Esophagus (tissue), 2 donors: ENCODE measurements around the gene EP300. TPM values are rescaled to one million over a fixed set of nuclear protein-coding genes. Genes with fewer than 3 reads are reported as not detected.
"Not testable (repeated sequence)": the region's sequence is repeated elsewhere in the genome, so short reads cannot be mapped to it uniquely, and the experiment has no call there.

ENCODE experiments used
- H3K27ac ChIP-seq, 2 donors: one replicate each; pipeline ENCODE4 v1.5.1; 2013; ENCODE audit warnings: low read depth in 2 of 2, mild to moderate bottlenecking in 2 of 2, inconsistent platforms in 1 of 2, low read length in 1 of 2, moderate library complexity in 1 of 2
- H3K27me3 ChIP-seq, 2 donors: one replicate each; pipeline ENCODE4 v1.6.1; 2013; ENCODE audit warnings: low read length in 2 of 2, control low read depth in 1 of 2, mild to moderate bottlenecking in 1 of 2; ENCODE audit not compliant: insufficient read depth in 2 of 2, control insufficient read depth in 1 of 2
- H3K36me3 ChIP-seq, 2 donors: one replicate each; pipeline ENCODE4 v1.6.1; 2013; ENCODE audit warnings: low read length in 1 of 2; ENCODE audit not compliant: control insufficient read depth in 2 of 2, insufficient read depth in 2 of 2
- H3K4me1 ChIP-seq, 2 donors: one replicate each; pipeline ENCODE4 v1.6.1; 2013; ENCODE audit warnings: low read length in 1 of 2; ENCODE audit not compliant: control insufficient read depth in 2 of 2, insufficient read depth in 2 of 2
- H3K4me3 ChIP-seq, 2 donors: one replicate each; pipeline ENCODE4 v1.5.1; 2013; ENCODE audit warnings: low read length in 2 of 2, mild to moderate bottlenecking in 2 of 2, low read depth in 1 of 2, moderate library complexity in 1 of 2
- H3K9me3 ChIP-seq, 2 donors: one replicate each; pipeline ENCODE4 v1.6.1; 2013; ENCODE audit warnings: mild to moderate bottlenecking in 2 of 2, low read depth in 1 of 2, low read length in 1 of 2, moderate library complexity in 1 of 2; ENCODE audit not compliant: control insufficient read depth in 2 of 2, insufficient read depth in 1 of 2
- WGBS, 2 donors: extraction: QIAGEN DNeasy Blood & Tissue Kit; methylation state at CpG; one replicate each; pipeline ENCODE4 v1.1.7; 2013; 5-methylcytosine and 5-hydroxymethylcytosine counted together
- polyA plus RNA-seq, 2 donors: library from polyadenylated mRNA; stranded (reverse); fragments of 200-250 nt; gene quantifications; one replicate each; pipeline ENCODE4 v1.2.3, GENCODE V29; 2013
- donor health status: healthy with polysubstance abuse.
- donor health status: Bipolar disorder and iron deficiency.

EP300 gene
- polyA plus RNA-seq, 2 donors = 11.6 to 13.7 TPM

DNA sequence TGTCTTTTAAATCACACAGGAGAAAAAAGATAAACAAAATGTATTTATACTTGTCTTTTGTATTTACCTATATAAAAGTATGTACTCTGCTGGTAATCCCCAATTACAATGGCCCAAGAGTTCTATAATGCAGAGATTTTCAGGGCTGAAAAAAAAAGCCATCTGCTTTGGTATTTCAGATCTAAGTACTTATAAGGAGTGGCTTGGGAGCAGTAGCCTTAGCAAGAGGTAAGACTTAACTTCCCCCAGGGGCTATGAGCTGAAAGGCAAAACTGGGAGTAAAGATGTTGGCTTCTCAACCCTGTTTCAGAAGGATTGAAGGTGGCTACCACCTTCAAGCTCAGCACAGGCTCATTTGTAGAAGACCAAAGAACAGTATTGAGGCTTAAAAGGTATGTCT lies 35.3 kb upstream of the EP300 start:
- Histone ChIP-seq H3K27ac (no peak overlapping the region), H3K9me3 (no peaks in the 10 kb centered on the region), H3K27me3 (no peaks in the 10 kb centered on the region), H3K4me1 (no peaks in the 10 kb centered on the region), H3K4me3 (no peak overlapping the region), H3K36me3 (no peaks in the 10 kb centered on the region)

DNA sequence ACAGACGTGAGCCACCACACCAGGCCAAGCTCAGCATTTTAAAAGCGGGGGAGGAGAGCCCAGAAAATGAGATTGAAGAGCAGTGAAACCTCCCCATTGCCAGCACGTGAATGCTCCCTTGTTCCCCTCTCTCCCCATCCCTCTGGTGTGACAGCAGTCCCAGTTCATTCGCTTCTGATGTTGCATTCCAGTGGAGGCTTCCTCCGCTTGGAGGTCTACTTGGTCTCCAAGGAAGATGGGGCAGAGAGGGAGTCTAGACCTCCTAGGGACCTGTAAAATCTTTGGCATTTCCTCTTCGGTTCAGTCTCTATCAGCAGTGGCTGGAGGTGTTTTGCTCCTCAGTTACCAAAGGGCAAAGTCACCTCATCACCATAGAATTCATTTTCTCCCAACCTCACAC lies 30.2 kb upstream of the EP300 start:
- no peaks in the 10 kb centered on the region for H3K36me3 ChIP-seq
- no peak overlapping the region for H3K27ac ChIP-seq
- no peak overlapping the region for H3K4me3 ChIP-seq
- no peaks in the 10 kb centered on the region for H3K27me3 ChIP-seq
- H3K9me3 ChIP-seq = no peaks in the 10 kb centered on the region
- no peaks in the 10 kb centered on the region for H3K4me1 ChIP-seq
- 74 to 82% methylated on average over 6 of the region's 6 CpGs for WGBS, 2 donors

DNA sequence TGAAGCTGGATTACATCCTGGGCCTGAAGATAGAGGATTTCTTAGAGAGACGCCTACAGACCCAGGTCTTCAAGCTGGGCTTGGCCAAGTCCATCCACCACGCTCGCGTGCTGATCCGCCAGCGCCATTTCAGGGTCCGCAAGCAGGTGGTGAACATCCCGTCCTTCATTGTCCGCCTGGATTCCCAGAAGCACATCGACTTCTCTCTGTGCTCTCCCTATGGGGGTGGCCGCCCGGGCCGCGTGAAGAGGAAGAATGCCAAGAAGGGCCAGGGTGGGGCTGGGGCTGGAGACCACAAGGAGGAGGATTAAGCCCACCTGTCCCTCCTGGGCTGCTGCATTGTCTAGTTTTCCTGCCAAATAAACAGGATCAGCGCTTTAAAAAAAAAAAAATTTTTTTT lies 28.1 kb upstream of the EP300 start:
- not testable (repeated sequence) for H3K36me3 ChIP-seq, H3K4me1 ChIP-seq, H3K27me3 ChIP-seq, H3K27ac ChIP-seq, H3K9me3 ChIP-seq, H3K4me3 ChIP-seq
- WGBS, 2 donors = 93 to 94% methylated on average over 15 of the region's 15 CpGs

DNA sequence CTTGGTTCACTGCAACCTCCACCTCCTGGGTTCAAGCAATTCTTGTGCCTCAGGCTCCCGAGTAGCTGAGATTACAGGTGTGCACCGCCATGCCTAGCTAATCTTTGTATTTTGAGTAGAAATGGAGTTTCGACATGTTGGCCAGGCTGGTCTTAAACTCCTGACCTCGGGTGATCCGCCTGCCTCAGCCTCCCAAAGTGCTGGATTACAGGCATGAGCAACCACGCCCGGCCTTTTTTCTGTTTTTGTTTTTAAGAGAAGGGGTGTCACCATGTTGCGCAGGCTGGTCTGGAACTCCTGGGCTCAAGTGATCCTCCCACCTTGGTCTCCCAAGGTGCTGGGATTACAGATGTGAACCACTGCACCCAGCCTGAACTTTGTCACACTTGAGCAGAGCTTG lies 26.1 kb upstream of the EP300 start:
- not testable (repeated sequence) for H3K36me3 ChIP-seq, H3K4me1 ChIP-seq, H3K4me3 ChIP-seq, H3K27me3 ChIP-seq, H3K9me3 ChIP-seq, H3K27ac ChIP-seq
- 93% methylated on average over 8 of the region's 8 CpGs for WGBS, 2 donors

DNA sequence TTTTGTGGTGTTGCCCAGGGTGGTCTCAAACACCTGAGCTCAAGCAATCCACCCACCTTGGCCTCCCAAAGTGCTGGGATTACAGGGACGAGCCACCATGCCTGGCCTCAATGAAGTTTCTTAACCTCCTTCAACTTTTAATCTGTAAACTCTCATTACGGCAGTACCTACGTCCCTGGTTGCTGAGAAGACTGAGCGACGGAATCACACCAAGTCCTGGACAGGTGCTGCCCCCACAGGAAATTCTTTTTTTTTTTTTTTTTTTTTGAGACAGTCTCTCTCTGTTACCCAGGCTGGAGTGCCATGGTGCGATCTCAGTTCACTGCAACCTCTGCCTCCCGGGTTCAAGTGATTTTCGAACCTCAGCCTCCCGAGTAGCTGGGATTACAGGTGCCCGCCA lies 24.4 kb upstream of the EP300 start:
- not testable (repeated sequence) for H3K27me3 ChIP-seq, H3K9me3 ChIP-seq, H3K27ac ChIP-seq, H3K36me3 ChIP-seq, H3K4me1 ChIP-seq, H3K4me3 ChIP-seq
- 91 to 92% methylated on average over 10 of the region's 10 CpGs for WGBS, 2 donors

DNA sequence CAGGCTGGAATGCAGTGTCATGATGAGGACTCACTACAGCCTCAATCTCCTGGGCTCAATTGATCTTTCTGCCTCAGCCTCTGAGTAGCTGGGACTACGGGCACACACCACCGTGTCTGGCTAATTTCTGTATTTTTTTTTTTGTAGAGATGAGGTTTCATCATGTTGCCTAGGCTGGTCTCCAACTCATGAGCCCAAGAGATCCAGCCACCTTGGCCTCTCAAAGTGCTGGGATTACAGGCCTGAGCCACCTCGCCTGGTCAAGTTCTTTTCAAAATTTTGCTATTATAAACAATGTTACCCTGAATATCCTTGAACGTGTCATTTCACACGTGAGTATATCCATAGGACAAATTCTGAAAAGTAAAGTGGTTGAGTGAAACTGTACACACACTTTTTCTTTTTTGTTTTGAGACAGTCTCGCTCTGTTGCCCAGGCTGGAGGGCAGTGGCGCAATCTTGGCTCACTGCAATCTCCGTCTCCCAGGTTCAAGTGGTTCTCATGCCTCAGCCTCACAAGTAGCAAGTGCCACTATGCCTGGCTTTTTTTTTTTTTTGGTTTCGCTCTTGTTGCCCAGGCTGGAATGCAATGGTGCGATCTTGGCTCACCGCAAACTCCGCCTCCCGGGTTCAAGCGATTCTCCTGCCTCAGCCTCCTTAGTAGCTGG lies 21.6 kb upstream of the EP300 start:
- Histone ChIP-seq H3K27ac (no peak overlapping the region), H3K36me3 (no peaks in the 10 kb centered on the region), H3K9me3 (no peaks in the 10 kb centered on the region), H3K4me3 (no peak overlapping the region), H3K27me3 (no peaks in the 10 kb centered on the region), H3K4me1 (no peaks in the 10 kb centered on the region)
- 91 to 92% methylated on average over 14 of the region's 14 CpGs for WGBS, 2 donors

DNA sequence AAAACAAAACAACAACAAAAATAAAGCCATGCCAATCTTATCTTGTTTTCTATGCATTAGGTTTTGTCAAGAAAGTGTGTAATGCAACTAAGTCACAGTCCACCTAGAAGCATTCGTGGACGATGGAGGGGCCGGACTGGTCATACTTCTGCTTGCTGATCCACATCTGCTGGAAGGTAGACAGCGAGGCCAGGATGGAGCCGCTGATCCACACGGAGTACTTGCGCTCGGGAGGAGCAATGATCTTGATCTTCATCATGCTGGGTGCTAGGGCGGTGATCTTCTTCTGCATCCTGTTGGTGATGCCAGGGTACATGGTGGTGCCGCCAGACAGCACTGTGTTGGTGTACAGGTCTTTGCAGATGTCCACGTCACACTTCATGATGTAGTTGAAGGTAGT lies 18.3 kb upstream of the EP300 start:
- Histone ChIP-seq H3K27ac (no peak overlapping the region), H3K36me3 (no peaks in the 10 kb centered on the region), H3K9me3 (no peaks in the 10 kb centered on the region), H3K27me3 (no peaks in the 10 kb centered on the region), H3K4me3 (no peak overlapping the region), H3K4me1 (no peaks in the 10 kb centered on the region)
- 95% methylated on average over 11 of the region's 11 CpGs for WGBS, 2 donors

DNA sequence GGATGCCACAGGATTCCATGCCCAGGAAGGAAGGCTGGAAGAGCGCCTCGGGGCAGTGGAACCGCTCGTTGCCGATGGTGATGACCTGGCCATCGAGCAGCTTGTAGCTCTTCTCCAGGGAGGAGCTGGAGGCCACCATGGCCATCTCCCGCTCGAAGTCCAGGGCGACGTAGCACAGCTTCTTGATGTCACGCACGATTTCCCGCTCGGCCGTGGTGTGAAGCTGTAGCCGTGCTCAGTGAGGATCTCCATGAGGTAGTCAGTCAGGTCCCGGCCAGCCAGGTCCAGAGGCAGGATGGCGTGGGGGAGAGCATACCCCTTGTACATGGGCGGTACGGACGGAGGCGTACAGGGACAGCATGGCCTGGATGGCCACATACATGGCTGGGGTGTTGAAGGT lies 17.9 kb upstream of the EP300 start:
- no peak overlapping the region for H3K4me3 ChIP-seq
- no peaks in the 10 kb centered on the region for H3K36me3 ChIP-seq
- H3K27me3 ChIP-seq = no peaks in the 10 kb centered on the region
- H3K4me1 ChIP-seq = no peaks in the 10 kb centered on the region
- H3K27ac ChIP-seq = no peak overlapping the region
- no peaks in the 10 kb centered on the region for H3K9me3 ChIP-seq
- WGBS, 2 donors = 95% methylated on average over 22 of the region's 22 CpGs

DNA sequence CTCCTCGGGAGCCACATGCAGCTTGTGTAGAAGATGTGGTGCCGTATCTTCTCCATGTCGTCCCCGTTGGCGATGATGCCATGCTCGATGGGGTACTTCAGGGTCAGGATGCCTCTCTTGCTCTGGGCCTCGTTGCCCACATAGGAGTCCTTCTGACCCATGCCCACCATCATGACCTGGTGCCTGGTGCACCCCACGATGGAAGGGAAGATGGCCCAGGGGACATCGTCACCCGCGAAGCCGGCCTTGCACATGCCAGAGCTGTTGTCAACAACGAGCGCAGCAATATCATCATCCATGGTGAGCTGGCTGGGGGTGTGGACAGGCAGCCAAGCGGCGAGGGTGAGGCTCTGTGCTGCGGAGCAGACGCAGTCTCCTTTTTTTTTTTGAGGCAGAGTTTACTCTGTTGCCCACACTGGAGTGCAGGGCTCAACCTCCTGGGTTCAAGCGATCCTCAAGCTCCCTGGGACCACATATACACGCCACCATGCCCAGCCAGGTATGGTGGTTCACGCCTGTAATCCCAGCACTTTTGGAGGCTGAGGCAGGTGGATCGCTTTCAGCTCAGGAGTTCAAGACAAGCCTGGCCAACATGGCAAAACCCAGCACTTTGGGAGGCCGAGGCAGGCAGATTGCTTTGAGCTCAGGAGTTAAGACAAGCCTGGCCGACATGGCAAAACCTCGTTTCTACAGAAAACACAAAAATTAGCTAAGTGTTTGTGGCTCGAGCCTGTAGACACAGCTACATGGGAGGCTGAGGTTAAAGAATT lies 17.3 kb upstream of the EP300 start:
- Histone ChIP-seq H3K9me3 (no peaks in the 10 kb centered on the region), H3K27ac (no peak overlapping the region), H3K36me3 (no peaks in the 10 kb centered on the region), H3K4me3 (no peak overlapping the region), H3K4me1 (no peaks in the 10 kb centered on the region), H3K27me3 (no peaks in the 10 kb centered on the region)
- WGBS, 2 donors = 90 to 94% methylated on average over 26 of the region's 26 CpGs

DNA sequence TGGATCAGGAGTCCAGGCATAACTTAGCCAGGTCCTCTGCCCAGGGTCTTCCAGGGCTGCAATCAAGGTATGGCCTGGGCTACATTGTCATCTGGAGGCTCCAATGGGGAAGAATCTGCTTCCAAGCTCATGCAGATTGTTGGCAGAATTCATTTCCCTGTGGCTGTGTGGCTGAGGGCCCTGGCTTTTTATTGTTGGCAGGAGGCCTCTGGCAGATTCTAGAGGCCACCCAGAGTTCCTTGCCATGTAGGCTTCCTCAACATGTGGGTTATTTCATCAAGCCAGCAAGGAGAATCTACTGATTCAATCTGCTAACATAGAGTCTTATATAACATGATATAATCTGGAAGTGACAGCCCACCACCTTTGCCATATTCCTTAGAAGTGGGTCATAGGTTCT lies 16.4 kb upstream of the EP300 start:
- Histone ChIP-seq H3K9me3 (no peaks in the 10 kb centered on the region), H3K4me1 (no peaks in the 10 kb centered on the region), H3K27ac (no peak overlapping the region), H3K4me3 (no peak overlapping the region), H3K27me3 (no peaks in the 10 kb centered on the region), H3K36me3 (no peaks in the 10 kb centered on the region)
